IPS DF 6.9 (cell line): ENCODE measurements around the gene NEGR1.

Experiments used
- DNase-seq: peaks from one replicate; pipeline ENCODE4 v3.0.0-alpha.2; 2013; ENCODE audit warnings: low read depth, low spot score
- H3K27ac ChIP-seq: one replicate; pipeline ENCODE4 v1.5.1; 2013; ENCODE audit warnings: low read length, control low read depth
- H3K27me3 ChIP-seq: 2 replicates; pipeline ENCODE4 v1.6.1; 2013; ENCODE audit warnings: mild to moderate bottlenecking, low read length; ENCODE audit not compliant: control insufficient read depth, insufficient read depth
- H3K36me3 ChIP-seq: 2 replicates; pipeline ENCODE4 v1.6.1; 2013; ENCODE audit warnings: low read length; ENCODE audit not compliant: control insufficient read depth, insufficient read depth
- H3K4me1 ChIP-seq: 2 replicates; pipeline ENCODE4 v1.6.1; 2013; ENCODE audit warnings: low read length; ENCODE audit not compliant: control insufficient read depth, insufficient read depth
- H3K4me3 ChIP-seq: 2 replicates; pipeline ENCODE4 v1.5.1; 2013; ENCODE audit warnings: mild to moderate bottlenecking, low read length
- H3K9me3 ChIP-seq: 2 replicates; pipeline ENCODE4 v1.6.1; 2013; ENCODE audit warnings: low read length, inconsistent platforms; ENCODE audit not compliant: control insufficient read depth, insufficient read depth
- WGBS: extraction: QIAGEN DNeasy Blood & Tissue Kit; methylation state at CpG from one replicate; pipeline ENCODE4 v1.1.7; 2013; ENCODE audit warnings: mixed read lengths, missing lambda C conversion rate; ENCODE audit not compliant: insufficient read length, insufficient coverage; 5-methylcytosine and 5-hydroxymethylcytosine counted together

The NEGR1 gene

GRCh38 chr1:71792264-71792663, 490.1 kb downstream of the NEGR1 start:
- 0 out of 2 replicates have a peak, but pooled peaks cover 1% of the 10 kb centered on the region for H3K4me1 ChIP-seq
- no peak overlapping the region for H3K4me3 ChIP-seq
- no CpG with 5 or more reads among the region's 1 CpG for WGBS
- DNase-seq = no peak
- H3K27me3 ChIP-seq = no peaks in the 10 kb centered on the region
- no peaks in the 10 kb centered on the region; the same call in 1 of the 2 replicates for H3K9me3 ChIP-seq
- H3K36me3 ChIP-seq = no peaks in the 10 kb centered on the region
- no peak overlapping the region for H3K27ac ChIP-seq

GRCh38 chr1:71788113-71788512, 494.2 kb downstream of the NEGR1 start:
- Histone ChIP-seq H3K27me3 (no peaks in the 10 kb centered on the region), H3K4me1 (no peaks in the 10 kb centered on the region), H3K36me3 (no peaks in the 10 kb centered on the region), H3K27ac (no peak overlapping the region), H3K9me3 (no peaks in the 10 kb centered on the region; the same call in 1 of the 2 replicates), H3K4me3 (no peak overlapping the region)
- no peak for DNase-seq
- WGBS = 100% methylated on average over 1 of the region's 1 CpG

DNA sequence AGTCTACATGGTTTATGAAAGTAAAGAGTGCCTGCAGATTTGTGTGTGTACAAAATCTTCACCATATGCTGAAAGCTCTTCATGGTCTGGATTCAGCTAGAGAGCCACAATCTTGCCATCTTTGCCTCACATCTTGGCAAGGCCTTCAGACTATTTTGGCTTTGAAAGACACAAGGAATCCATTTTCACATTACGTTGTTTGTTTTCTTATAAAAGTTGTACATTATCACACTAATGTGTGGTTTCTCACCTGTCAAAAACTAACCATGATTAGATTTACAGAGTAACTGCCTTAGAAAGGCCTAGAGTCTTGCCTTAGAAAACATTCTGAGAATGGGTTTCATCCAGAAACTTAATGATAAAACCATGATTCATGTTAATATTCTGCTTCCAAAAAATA, 494.6 kb downstream of the NEGR1 start:
- H3K4me3 ChIP-seq = no peak overlapping the region
- H3K9me3 ChIP-seq = no peaks in the 10 kb centered on the region; the same call in 1 of the 2 replicates
- no peaks in the 10 kb centered on the region for H3K27me3 ChIP-seq
- H3K27ac ChIP-seq = no peak overlapping the region
- no peak for DNase-seq
- WGBS = no CpG with 5 or more reads among the region's 1 CpG
- no peaks in the 10 kb centered on the region for H3K4me1 ChIP-seq
- no peaks in the 10 kb centered on the region for H3K36me3 ChIP-seq

DNA sequence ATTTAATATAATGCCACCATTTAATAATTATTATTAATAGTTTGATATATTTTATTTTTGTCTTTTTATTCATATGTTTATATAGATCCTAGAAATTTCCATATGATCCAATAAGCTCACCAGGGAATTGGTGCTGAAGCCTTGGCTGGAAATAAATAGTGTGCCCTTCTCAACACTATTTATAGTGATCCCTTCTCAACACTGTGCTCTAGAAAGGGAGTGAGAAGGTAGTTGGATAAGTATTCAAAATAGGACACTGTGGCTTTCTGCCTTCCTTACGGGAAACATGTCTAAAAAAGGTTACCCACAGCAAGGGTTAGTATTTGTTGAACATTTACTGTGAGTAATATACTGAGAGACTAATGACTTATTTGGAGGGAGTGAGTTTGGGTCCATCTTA, 496.1 kb downstream of the NEGR1 start:
- H3K27me3 ChIP-seq = no peaks in the 10 kb centered on the region
- no peak overlapping the region for H3K27ac ChIP-seq
- no CpG with 5 or more reads among the region's 1 CpG for WGBS
- no peak for DNase-seq
- H3K36me3 ChIP-seq = no peaks in the 10 kb centered on the region
- no peaks in the 10 kb centered on the region for H3K4me1 ChIP-seq
- no peaks in the 10 kb centered on the region; the same call in 1 of the 2 replicates for H3K9me3 ChIP-seq
- no peak overlapping the region for H3K4me3 ChIP-seq

DNA sequence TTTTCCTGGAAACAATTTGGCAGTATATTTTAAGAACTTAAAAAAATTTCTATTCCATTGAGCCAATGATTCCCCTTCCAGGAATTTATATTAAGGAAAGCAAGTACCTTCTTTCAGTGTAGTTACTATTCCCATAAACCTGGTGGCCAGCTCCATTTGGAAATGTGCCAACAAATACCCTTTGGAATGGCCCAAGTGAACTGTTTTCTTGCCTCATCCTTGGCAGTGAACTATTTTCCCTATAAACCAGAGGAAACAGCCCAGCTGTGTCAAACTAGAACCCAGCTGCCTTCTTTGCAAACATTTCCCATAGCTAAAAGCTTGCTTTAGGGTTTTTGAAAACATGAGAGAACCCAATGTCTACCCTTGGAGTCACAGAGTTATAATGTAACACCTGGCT, 496.9 kb downstream of the NEGR1 start:
- Histone ChIP-seq H3K36me3 (no peaks in the 10 kb centered on the region), H3K4me1 (peaks cover 2% of the 10 kb centered on the region; the same call in 1 of the 2 replicates), H3K4me3 (no peak overlapping the region), H3K27me3 (no peaks in the 10 kb centered on the region), H3K9me3 (no peaks in the 10 kb centered on the region; the same call in 1 of the 2 replicates), H3K27ac (no peak overlapping the region)
- no peak for DNase-seq

- Histone ChIP-seq H3K9me3 (no peaks in the 10 kb centered on the region; the same call in 1 of the 2 replicates), H3K4me3 (no peak overlapping the region), H3K27ac (no peak overlapping the region), H3K27me3 (no peaks in the 10 kb centered on the region), H3K4me1 (peaks cover 2% of the 10 kb centered on the region; the same call in 1 of the 2 replicates), H3K36me3 (no peaks in the 10 kb centered on the region)
- no CpG with 5 or more reads among the region's 3 CpGs for WGBS
- DNase-seq = no peak
Observed at GRCh38 chr1:71785000-71785399, 497.3 kb downstream of the NEGR1 start.

DNA sequence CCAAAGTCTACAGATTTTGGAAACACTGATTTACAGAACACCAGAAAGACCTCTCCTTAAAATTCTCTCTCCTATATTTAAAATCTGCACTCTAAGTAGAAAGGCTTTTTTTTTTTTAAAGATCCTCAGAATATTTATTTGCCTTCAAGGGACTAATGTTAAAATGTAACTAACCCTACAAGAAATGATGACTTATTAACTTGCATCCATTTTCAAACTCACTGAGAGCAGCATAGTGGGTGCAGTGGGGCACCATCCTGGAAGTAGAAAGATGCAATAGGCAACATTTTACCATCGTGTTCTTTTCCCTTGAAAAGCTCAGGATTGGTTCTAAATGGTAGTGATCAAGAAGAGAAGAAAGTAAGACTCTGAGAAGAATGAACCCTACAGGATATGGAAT, 498.1 kb downstream of the NEGR1 start:
- DNase-seq = no peak
- H3K27me3 ChIP-seq = no peaks in the 10 kb centered on the region
- H3K27ac ChIP-seq = no peak overlapping the region
- no peak overlapping the region for H3K4me3 ChIP-seq
- no CpG with 5 or more reads among the region's 1 CpG for WGBS
- peaks cover 2% of the 10 kb centered on the region; the same call in 1 of the 2 replicates for H3K4me1 ChIP-seq
- H3K36me3 ChIP-seq = no peaks in the 10 kb centered on the region
- no peaks in the 10 kb centered on the region for H3K9me3 ChIP-seq

GRCh38 chr1:71783071-71783470, 499.3 kb downstream of the NEGR1 start:
- DNase-seq = no peak
- no peak overlapping the region for H3K4me3 ChIP-seq
- no peaks in the 10 kb centered on the region for H3K27me3 ChIP-seq
- H3K36me3 ChIP-seq = no peaks in the 10 kb centered on the region
- H3K27ac ChIP-seq = no peak overlapping the region
- no CpG with 5 or more reads among the region's 2 CpGs for WGBS
- no peaks in the 10 kb centered on the region for H3K9me3 ChIP-seq
- H3K4me1 ChIP-seq = peaks cover 2% of the 10 kb centered on the region; the same call in 1 of the 2 replicates

GRCh38 chr1:71781450-71781849, 500.9 kb downstream of the NEGR1 start:
- Histone ChIP-seq H3K27me3 (no peaks in the 10 kb centered on the region), H3K27ac (no peak overlapping the region), H3K9me3 (no peaks in the 10 kb centered on the region), H3K4me1 (peaks cover 2% of the 10 kb centered on the region; the same call in 1 of the 2 replicates), H3K4me3 (no peak overlapping the region), H3K36me3 (no peaks in the 10 kb centered on the region)
- no CpG with 5 or more reads among the region's 4 CpGs for WGBS
- DNase-seq = no peak

- Histone ChIP-seq H3K27ac (no peak overlapping the region), H3K9me3 (no peaks in the 10 kb centered on the region), H3K4me3 (no peak overlapping the region), H3K36me3 (no peaks in the 10 kb centered on the region), H3K4me1 (peaks cover 2% of the 10 kb centered on the region; the same call in 1 of the 2 replicates), H3K27me3 (no peaks in the 10 kb centered on the region)
- no CpG with 5 or more reads among the region's 3 CpGs for WGBS
- DNase-seq = no peak
Observed at GRCh38 chr1:71780681-71781080, 501.7 kb downstream of the NEGR1 start.

DNA sequence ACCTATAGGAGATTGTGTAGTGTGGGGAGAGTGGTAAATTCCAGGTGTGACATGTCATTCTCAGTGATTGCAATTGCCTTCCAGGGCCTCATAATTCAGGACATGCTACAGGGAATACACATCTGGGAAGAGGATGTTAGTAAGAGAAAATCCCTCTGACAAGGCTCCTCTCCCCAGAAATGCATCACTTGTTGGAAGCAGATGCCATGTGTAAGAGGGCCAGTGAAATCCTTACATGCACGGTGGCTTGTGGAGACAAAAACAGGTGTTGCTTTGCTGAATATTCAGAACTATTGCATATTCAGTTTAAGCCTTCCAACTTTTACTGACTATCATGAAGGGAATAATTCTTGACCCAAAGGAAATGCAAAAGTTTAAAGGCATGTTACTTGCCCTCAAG, 503.4 kb downstream of the NEGR1 start:
- Histone ChIP-seq H3K36me3 (no peaks in the 10 kb centered on the region), H3K27me3 (no peaks in the 10 kb centered on the region), H3K9me3 (no peaks in the 10 kb centered on the region), H3K4me3 (no peak overlapping the region), H3K4me1 (peaks cover 2% of the 10 kb centered on the region; the same call in 1 of the 2 replicates), H3K27ac (no peak overlapping the region)
- WGBS = no CpG with 5 or more reads among the region's 1 CpG
- DNase-seq = no peak
